Activated T-cell treated with anti-CD3 and anti-CD28 coated beads for 4 hours (primary cell): ENCODE data around the gene PPFIA2.

Source experiments
- DNase-seq: peaks from one replicate; pipeline ENCODE4 v3.0.0-alpha.2; 2020

Gene PPFIA2

DNA sequence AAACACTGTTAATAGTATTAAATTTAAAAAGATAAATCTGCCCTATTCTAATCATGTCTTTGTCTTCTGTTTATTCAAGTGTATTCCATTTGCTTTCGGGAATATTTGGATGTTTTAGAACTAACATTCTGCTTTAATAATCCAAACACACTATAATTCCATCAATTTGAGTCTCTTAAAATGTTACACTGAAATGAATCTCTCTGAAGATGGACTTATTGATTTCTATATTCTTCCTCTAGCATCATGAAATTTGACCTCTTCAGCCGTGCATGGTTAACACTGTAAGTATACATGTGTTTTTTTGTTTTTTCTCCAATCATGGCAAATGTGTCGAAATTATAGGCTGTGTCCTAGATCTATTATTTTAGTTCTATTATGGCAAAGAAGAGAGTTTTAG, 342.1 kb downstream of the PPFIA2 start:
- DNase-seq, result no peak

GRCh38 chr12:81416571-81416970, 342.6 kb downstream of the PPFIA2 start:
- DNase-seq, result no peak

- DNase-seq, result no peak
These were observed 344.7 kb downstream of the PPFIA2 start for GRCh38 chr12:81414441-81414840.

DNA sequence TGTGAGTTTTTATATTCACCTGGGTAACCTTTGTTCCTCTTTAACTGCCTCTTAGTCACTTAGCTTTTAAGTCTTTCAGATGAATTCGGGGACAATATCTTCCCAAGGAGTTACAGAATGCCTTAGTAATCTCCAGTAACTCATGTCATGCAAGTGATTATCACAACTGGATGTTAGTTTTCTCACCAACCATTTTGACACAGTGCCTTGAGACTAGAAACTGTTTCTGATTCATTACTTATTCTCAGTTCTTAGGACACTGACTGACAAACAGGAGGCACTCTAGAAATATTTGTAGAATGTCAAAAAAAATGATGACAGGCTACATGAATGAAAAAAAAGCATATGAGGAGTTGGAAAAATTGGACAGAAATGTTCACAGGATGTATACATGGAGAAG, 346.2 kb downstream of the PPFIA2 start:
- no peak for DNase-seq

DNA sequence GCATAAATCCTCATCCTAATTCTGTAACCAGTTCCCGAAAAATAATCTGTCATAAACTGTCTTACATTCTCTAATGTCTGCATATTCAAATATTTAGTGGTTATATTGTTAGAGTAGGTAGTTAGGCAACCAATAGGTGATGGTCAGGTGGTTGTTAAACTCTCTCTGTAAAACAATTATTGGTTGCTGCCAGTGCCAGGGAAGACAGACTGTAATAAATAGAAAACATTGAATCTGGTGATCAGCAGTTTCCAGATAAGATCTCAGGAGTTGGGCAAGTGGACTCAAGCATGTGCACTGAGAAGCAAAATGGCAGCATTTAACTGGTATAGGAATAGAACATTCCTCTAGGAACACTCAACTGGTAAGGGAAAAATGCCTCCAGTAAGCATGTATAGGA, 355.8 kb downstream of the PPFIA2 start:
- no peak for DNase-seq

DNA sequence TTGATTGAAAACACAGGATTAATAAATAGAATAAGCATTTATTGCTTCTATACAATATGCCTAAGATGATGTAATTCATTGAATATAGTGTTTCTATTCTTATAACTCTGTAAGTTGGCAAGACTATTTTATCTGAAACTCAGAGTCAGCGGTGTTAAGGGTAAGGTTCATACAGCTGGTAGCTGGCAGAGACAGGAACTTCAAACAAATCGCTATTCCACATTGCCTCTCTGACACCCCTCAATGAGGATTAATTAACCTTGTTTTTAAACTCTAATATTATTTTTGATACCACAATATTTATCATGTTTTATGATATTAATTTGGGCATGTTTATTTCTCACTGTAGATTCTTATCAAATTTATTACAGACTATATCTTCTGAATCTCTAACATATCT, 357.9 kb downstream of the PPFIA2 start:
- DNase-seq, result no peak

- no peak for DNase-seq
These were observed 359.1 kb downstream of the PPFIA2 start for GRCh38 chr12:81400024-81400423.

- no peak for DNase-seq
These were observed 363.7 kb downstream of the PPFIA2 start for GRCh38 chr12:81395431-81395830.

DNA sequence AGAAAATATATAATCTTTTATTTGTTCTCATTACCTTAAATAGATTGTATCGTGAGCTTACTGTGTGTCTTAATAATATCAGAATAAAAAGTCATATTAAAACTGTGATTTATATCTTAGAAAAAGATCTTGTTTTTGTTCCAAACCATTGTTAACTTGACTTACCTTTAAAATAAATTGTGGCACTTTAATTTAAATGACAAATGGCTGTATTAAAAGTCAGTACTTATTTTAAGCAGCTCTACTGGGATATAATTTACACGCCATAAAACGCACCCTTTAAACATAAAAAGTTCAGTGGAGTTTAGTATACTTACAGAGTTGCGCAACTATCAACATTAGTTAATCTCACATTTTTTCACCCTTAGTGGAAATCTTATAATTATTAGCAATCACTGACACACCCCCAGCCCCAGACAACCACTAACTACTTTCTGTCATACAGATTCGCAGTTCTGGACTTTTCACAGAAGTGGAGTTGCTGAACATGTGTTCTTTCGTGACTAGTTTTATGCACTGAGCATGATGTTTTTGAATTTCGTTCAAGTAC, 369.5 kb downstream of the PPFIA2 start:
- no peak for DNase-seq

DNA sequence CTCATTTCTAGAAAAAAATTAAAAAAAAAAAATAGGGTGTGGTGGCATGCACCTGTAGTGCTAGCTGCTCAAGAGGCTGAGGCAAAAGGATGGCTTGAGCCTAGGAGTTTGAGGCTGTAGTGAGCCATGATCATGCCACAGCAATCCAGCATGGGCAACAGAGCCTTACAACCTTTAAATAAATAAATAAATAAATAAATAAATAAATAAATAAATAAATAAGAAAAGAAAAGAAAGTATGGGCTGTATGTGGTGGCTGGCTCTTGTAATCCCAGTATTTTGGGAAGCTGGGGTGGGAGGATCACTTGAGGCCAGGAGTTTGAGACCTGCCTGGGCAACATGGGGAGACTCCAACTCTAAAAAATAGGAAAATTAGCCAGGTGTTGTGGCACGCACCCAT, 373.0 kb downstream of the PPFIA2 start:
- DNase-seq, result no peak

- DNase-seq, result no peak
These were observed 377.2 kb downstream of the PPFIA2 start for GRCh38 chr12:81381951-81382350.

DNA sequence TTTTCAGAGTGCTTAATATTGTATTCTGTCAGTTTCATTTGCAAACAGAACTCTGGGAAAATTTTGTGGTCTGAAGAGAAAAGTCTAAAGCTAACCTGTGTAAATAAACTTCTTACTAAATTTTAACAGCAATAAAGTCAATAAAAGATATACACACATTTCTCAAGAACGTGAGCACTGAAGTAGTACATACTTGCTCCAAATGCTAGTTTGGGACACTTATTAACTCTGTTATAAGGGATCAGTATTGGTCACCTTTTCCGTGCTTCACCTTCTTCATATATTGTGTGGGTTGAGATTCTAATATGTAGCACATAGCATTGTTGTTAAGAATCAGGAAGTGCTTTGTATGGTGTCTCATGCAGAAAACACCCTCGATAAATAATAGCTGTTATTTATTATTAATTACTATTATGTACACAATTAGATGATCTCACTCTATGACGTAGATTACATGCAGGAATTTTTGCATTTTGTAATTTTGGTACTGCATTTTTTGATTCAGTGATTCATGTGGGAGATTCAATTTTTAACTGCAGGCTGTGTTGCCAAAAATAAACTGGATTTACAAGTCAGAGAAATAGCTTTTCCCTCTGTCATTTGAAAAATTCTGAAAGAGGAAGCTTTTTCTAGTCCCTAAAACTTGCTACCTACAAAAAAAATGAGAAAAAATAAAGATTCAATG, 380.4 kb downstream of the PPFIA2 start:
- no peak for DNase-seq

- no peak for DNase-seq
These were observed 381.4 kb downstream of the PPFIA2 start for GRCh38 chr12:81377771-81378170.

DNA sequence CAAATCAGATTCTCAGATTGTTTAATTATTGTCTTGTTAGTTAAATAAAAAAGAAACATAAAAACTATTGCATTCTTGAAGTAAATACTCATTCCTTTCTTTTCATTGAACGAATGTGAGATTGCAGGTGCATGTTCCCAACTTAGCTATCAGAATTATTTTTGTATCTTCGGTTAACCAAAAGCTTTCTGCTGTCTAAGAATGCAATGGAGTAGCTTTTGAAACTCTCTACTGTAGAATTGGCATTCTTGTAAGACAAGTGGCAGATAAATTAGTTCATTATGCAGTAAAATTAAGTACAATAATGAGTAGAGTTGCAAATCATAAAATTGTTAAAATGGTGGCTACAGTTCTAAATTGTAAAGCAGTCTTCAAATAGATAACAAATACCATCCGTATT, 383.2 kb downstream of the PPFIA2 start:
- DNase-seq, result no peak

DNA sequence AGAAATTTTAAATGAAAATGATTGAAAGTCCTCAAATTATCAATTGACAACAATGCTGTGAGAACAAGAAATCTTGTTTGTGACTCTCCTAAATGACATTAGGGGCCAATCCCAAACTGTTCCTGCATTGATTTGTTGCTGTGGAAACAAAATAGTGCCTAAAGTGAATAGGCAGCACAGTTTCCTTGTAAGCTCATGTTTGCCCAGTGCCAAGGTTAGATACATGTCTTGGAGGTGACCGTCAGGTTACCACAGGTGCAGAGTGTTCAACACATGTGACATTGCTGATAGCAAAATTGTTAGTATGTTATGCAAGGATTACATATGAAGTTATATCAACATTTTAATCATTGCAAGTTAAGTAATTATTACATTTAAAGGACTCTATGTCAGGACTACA, 388.7 kb downstream of the PPFIA2 start:
- no peak for DNase-seq

GRCh38 chr12:81369175-81369574, 390.0 kb downstream of the PPFIA2 start:
- DNase-seq, result no peak

DNA sequence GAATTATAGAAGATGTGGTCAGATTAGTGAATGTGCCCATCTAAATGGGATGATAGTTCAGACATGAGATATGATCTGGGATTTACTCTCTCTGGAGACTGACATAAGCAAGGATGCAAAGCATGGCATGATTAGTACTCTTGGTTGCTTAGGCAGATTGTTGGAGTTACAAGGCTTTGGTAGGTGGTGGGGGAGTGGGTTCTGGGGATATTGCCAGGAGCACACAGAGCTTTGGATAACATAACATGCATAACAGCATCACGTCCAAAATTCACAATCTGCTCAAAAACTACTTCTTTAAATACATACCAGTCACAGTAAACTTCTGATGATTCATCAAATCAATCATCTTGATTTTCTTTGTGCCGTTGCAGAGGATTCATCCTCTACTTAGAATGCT, 393.9 kb downstream of the PPFIA2 start:
- no peak for DNase-seq

DNA sequence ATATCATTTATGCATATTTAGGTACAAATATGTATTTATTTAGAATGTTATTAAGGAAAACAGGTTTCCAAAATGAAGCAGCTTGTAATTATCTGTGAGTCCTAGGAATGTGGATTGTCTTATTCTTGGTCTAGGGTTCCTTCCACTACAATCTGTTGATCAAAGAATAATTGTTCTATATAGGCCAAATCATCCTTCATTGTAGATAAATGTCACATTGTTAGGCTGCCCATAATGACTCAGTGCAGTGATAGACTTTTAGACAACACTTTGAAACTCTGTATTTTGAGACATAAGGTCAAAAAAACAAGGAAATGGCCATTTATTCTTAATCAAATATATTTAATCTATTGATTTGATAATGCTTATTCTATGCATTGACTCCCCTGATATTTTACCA, 398.2 kb downstream of the PPFIA2 start:
- no peak for DNase-seq

DNA sequence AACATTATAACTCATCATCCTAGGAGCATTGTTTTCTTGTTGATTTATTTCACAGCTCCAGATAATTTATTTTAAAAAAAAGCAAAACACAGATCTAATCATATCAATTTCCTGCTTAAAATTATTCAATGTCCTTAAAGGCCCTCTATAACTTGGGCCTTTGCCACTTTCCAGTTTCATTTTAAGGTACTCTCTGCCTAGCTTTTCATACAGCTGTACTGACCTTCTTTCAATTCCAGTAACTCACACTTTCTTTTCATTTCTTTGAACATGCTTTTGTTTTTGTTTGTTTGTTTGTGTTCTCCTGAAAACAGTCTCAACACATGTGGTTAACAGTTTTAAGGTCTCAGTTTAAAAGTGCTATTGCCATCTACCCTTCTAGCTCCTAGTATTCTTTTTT, 399.4 kb downstream of the PPFIA2 start:
- DNase-seq, result no peak

GRCh38 chr12:81354327-81354932, 404.7 kb downstream of the PPFIA2 start:
- DNase-seq, result no peak

DNA sequence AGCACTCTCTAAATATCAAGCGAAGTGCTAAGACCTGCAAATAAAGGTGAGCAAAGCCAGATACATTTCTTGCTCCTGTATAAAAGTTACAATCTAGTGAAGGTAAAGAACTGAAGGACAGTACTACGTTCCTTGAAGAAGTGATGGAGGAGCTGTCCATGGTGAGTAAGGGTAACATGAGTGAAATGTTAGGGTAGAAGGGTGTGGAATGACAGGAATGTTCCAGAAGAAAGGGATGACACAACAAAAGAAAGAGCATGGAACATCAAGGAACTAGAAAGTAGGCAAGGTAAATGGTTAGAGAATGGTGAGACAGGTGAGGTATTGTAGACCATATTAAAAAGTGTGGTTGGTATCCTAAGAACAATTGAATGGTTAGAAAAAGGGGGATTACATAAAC, 408.8 kb downstream of the PPFIA2 start:
- no peak for DNase-seq

- DNase-seq, result no peak
These were observed 411.7 kb downstream of the PPFIA2 start for GRCh38 chr12:81347404-81347803.

GRCh38 chr12:81340910-81341309, 418.2 kb downstream of the PPFIA2 start:
- DNase-seq, result no peak

GRCh38 chr12:81339071-81339470, 420.1 kb downstream of the PPFIA2 start:
- DNase-seq, result no peak

DNA sequence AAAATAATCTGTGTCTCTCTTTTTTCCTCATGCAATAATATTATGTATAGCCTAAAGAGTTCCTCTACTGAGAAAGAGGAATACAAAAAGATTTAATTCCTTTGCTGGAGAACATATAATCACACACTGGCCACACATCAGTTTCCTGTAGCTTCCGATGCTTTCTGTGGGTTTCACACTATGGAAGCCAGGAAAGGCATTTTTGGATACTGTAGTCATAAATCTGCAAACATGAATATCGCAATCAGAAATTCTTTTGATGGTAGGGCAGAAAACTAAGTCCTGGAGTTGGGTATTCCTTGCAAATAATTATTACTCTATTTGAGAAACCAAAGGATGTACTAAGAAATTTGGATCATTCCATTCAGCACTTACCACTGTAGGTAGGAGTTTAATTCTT, 421.3 kb downstream of the PPFIA2 start:
- DNase-seq, result no peak
